MV-4-11 (cell line): ENCODE results near the gene POU5F1.

Source experiments
- DNase-seq: peaks from one replicate; lab custom pipeline; 2025; lab: John Stamatoyannopoulos, UW

Gene POU5F1

DNA sequence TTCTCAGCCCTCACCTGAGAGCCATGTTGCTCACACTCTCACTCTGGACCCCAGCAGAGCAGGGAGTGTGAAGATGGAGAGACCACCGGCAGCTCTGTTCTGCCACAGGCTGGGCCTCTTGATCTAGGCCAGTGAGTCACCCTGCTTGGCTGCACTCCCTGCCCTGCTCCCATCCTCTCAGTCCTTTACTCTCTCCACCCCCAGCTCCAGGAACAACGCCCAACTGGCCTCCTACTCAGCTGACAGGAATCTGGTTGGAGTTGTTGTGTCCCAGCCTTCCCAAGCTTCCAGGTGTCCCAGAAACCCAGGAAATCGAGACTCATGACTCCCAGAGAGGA lies 56.0 kb downstream of the POU5F1 start, which contains the start of gene PSORS1C1:
PSORS1C1 (plus strand) TSS at position 260 of the 338 bp plus-strand sequence. CDS start 14,833 bp downstream, outside the sequence.
- no peak for DNase-seq
